ENCODE results near the gene CEP290.
"Not testable (repeated sequence)": the region's sequence is repeated elsewhere in the genome, so short reads cannot be mapped to it uniquely, and the experiment has no call there.

The CEP290 gene

GRCh38 chr12:88035271-88035906 lies 106.5 kb downstream of the CEP290 start:
- peak; percentile 87 for DNase-seq

- not testable (repeated sequence) for DNase-seq
These were observed 110.7 kb downstream of the CEP290 start for GRCh38 chr12:88031161-88031560.

- DNase-seq, result no peak
These were observed 112.7 kb downstream of the CEP290 start, which contains the start of gene C12orf50 for GRCh38 chr12:88029093-88029665. Gene C12orf50, minus strand, starts transcription at chr12:88029401. Its CDS starts 2,439 bp downstream, at chr12:88026962.

GRCh38 chr12:88026196-88026595 lies 115.7 kb downstream of the CEP290 start:
- no peak for DNase-seq

GRCh38 chr12:88017964-88018363 lies 123.9 kb downstream of the CEP290 start:
- no peak for DNase-seq

GRCh38 chr12:88015825-88016224 lies 126.1 kb downstream of the CEP290 start:
- DNase-seq, result no peak

GRCh38 chr12:88011755-88012154 lies 130.1 kb downstream of the CEP290 start:
- DNase-seq, result no peak

- DNase-seq, result no peak
These were observed 135.5 kb downstream of the CEP290 start for GRCh38 chr12:88006351-88006750.

GRCh38 chr12:88001327-88001726 lies 140.6 kb downstream of the CEP290 start:
- DNase-seq, result no peak

Measured in CD4-positive, alpha-beta T cell treated with Interleukin-10 for 1 hour (primary cell).